GM19455 (cell line): Measurements from ENCODE around the gene NFATC1.

ENCODE experiments used
- ATAC-seq: cut with Tn5 transposase; IDR thresholded peaks from one replicate; pipeline ENCODE4 v1.9.1; 2021; ENCODE audit not compliant: unreplicated experiment

Gene NFATC1

GRCh38 chr18:79388043-79388442 lies 7.7 kb upstream of the NFATC1 start:
- ATAC-seq: no peak

DNA sequence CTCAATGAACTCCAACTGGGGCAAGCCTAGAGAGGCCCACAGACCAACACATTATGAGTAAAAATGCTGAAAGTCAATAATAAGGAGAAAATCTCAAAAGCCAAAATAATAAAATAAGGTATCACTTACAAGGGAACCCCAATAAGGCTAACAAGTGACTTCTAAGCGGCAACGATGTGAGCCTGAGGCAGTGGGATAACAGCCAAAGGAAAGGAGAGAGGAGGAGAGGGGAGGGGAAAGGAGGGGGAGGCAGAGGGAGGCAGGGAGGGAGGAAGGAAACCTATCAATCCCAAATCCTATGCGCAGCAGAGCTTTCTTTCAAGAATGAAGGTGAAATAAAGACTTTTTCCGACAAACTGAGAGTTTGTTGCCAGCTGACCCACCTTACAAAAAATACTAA lies 6.0 kb upstream of the NFATC1 start:
- no peak for ATAC-seq

- no peak for ATAC-seq
Measured at GRCh38 chr18:79392226-79392625, 3.5 kb upstream of the NFATC1 start.

DNA sequence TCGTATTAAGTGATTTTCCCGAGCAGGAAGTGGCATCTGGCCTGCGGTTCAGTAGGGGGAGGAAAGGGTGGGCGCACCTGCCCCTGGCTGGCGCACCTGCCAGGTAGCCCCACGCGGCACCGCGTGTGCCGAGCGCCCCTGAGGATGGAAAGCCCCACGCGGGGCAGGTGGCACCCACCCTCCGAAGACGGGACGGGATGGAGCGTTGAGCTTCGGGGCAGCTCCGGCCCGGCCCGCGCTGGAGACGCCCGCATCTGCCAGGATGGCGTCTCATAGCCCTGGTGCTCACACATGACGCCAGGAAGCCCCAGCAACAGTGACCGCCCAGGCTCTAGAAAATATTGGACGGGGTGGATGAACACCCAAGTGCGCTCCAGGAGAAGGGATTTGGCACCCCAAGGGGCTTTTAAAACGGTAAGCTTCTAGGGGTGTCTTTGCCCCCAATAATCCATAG lies 2.5 kb upstream of the NFATC1 start:
- no peak for ATAC-seq

DNA sequence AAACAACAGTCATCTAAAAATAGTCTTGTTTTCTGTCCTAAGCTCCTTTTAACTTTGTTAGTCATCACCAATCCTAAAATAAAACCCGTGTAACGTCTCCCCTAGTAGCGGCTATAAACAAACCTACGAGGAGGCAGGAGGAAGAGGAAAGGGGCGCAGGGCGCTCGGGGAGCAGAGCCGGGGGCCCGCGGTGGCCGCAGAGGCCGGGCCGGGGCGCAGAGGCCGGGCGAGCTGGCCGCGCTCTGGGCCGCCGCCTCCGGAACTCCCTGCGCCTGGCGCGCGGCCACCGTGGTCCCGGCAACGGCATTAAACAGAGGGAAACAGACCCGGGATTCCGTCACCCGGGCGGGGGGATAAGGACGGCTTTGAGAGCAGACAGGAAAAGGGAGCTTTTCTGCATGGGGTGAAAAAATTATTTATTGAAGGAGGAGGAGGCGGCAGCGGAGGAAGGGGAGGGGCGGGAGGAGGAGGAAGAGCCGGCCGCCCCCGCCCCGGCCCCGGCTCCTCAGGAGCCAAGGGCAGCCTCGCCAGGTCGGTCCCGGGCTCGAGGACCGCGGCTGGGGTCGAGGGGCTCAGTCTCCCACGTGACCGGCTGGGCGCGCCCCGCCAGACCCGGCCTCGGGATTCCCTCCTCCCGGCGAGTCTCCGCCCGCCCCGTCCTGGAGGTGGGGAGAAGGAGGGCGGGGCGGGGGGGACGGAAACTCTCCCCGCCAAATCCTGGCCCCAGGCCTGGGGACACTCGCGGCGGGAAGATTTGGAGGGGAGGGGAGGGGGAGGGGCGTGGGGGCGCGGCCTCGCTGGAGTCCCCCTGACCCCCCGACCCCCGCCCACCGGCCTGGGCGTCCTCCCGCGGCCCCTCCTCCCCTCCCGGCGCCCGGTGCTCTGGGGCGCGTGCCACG lies 1.8 kb upstream of the NFATC1 start:
- no peak for ATAC-seq

GRCh38 chr18:79394534-79395307 lies 1.0 kb upstream of the NFATC1 start:
- ATAC-seq: no peak

- no peak for ATAC-seq
Measured at GRCh38 chr18:79395308-79395640, 456 bp upstream of the NFATC1 start.

- no peak for ATAC-seq
Measured at GRCh38 chr18:79396431-79397246, 909 bp downstream of the NFATC1 start.

- ATAC-seq: no peak
Measured at GRCh38 chr18:79397247-79397829, 1.6 kb downstream of the NFATC1 start.

DNA sequence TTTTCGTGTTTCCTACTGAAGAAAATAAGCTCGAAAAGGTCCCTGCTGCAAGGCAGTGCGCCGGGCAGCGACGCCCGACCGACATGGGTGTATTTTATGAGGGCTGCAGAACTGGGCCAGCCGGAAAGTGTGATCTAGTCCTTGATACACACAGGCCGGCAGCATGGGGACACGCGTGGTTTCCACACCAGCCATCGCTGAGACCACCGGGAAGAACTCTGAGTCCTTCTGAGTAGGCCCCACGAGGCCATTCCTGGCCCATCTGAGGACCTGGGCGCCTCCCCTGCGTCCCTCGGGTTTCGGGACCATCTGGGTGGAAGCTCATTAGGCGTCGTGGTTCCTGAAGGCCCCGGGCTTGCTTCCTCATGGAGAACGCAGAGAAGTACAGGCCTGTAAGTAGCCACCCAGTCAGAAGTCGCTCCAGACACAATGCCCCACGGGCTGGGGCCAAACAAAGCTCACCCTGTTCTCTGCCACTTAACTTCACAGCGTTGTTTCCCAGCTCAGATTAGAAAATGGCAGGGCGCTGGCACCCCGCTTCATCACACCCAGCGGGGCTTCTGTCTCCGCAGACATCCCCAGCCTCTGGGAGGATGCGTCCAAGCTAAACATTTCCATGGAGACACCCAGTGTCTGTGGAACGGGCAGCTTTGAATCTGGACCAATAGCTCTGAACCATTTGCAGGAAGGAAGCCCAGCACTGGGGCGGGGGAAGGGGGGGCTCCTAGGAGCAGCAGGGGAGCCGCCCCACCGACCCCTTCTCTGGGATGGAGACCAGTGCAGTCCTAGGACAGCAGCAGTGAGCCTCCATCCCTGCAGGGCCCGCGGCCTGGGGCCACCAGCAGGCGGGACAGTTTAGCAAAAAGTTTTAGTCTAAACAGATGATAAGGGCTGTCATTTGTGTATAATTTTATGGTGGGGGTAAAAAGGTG lies 2.4 kb downstream of the NFATC1 start:
- no peak for ATAC-seq

DNA sequence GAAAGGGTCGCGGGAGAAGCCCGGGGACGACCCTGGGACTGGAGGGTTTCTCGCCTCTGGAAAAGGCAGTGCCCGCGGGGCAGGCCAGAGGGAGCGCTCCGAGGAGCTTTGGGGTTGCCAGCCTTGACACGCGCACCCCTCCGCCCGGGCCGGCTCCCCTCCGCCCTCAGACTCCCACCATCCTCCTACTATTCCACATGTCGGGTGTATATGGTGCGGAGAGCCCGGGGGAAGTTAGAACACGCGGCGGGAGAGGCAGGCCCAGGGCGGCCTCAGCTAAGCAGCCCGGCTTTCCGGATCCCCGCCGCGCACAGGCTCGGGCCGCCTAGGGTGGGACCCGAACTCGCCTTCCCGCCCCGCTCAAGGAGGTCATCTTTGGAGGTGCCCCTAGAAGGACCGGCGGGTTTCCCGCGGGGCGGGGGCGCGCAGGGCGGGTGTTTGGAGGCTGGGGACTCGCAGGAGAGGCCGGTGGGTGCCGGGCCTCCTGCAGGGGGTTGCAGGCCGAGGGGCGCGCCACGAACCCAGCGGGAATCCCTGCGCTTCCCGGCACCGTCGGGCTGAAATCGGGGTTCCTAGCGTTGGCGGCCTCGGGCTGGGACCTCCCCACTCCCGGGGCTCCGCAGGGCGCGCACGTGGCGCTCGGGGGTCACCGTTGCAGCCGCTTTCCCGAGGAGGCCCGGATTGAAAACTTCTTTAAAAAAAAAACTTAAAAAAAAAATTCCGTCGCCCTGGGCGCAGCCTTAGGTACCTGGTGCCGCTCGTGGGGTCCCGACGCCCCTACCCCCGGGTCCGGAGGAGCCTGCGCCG lies 3.7 kb downstream of the NFATC1 start:
- ATAC-seq: no peak

DNA sequence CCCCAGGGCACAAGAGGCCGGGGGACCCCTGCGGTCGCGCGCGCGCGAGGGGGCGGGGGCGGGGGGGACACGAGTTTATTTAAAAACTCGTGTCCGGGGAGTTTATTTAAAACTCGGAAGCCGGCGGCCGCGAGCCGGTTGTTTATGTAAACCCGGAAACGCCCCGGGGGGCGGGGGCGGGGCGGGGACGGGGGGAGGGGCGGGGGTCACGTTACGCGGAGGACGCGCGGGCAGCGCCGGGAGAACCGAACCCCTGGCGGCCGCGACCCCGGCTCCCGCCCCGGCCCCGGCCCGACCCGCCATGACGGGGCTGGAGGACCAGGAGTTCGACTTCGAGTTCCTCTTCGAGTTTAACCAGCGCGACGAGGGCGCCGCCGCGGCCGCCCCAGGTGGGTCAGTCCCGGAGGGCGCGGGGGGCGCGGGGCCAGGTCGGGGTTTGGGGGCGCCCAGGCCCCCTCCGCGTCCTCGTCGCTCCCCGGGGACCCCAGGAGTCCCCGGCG lies 4.4 kb downstream of the NFATC1 start:
- ATAC-seq: no peak

- ATAC-seq: no peak
Measured at GRCh38 chr18:79400591-79401381, 5.1 kb downstream of the NFATC1 start.

DNA sequence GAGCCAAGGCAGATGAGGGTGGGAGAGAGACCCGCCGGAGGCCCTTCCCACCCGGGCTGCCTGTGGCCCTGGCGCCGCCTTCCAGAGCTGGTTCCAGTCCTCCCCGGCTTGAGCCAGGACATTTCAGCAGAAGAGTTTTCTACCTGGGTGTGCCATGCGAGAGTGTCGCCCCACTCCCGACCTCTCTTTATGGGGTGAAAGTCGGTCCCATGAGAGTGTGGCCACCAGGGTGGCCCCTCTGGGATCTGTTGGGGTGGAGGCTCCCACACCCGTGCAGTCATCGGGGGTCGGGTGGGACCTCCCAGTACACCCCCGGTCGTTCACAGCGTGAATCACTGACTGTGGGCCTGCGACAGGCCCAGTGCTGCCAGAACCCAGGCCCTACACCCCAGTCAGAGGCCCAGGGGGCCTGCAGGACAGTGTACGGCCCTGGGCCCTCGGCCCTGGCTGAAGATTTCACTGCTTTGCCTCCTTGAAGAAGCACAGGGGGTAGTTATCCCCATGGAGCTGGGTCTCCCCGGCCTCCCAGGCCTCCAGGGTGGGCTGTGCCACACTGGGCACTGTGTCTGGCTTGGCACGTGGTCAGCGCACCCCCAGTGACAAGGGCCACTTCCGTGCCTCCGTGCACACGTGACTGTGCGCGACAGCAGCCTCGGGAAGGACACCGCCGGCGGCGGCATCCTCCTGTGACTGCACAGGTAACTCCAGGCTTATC lies 5.9 kb downstream of the NFATC1 start:
- ATAC-seq: no peak

GRCh38 chr18:79402209-79402576 lies 6.5 kb downstream of the NFATC1 start:
- ATAC-seq: no peak

DNA sequence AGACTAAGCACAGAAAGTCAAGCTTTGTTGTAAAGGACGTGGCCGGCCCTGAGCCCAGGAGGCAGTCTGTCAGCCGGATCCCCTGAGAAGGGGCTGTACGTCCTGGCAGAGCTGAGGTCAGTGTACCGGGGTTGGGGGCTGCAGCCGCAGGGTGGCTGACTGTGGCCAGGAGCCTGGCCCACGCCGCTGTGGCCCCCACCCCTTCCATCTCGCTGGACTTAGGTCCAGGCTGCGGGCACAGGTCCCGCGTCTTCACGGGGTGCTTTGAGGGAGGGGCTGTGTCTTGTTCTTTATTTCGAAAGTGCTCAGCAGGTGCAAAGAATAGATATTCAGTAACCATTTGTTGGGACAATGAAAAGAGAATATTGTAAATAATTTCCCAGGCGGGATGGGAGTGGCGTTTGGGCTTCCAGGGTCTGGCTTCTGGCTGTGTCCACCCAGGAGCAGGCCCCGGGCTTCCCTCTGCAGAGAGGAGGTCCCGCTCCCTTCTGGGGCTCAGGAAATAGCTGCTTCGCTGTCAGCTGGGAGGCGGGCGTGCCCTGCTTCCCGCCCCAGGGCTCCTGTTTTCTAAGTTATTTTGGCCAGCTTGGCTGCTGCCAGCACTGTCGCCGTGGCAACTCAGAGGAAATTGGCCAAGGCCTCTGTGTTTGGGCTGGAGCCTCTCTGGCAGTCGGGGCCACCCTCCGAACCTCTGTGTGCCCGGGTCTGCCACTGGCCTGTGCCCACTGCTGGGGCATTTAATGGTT lies 7.4 kb downstream of the NFATC1 start:
- no peak for ATAC-seq
